ENCODE measurements around the gene CRABP1.

The CRABP1 gene

DNA sequence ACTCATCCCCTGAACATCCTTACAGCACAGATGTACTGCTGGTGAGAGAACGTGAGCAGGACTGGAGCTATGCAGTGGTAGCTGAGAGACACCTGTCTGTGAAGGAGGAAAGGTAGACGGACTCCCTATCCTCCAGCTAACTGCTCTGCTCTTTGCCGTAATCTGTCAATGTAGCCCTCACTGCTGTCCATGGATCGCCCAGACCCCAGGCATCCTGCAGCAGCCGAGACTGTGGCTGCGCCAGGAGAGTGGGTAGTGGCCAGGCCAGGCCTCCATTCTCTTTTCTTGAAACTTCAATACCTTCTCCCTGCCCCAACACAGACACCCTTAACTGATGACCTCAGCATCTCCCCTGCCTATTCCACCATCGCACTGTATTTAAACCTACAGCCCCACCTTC, 44.5 kb downstream of the CRABP1 start:
- no peak for DNase-seq (ENCODE audit: low read depth in 2 of 2)
- no peak overlapping the region for H3K4me3 ChIP-seq (replicated peaks in 1 of 2; ENCODE audit: low read depth in 2 of 2, low read length in 2 of 2)
- TF ChIP-seq, protein P1, sequence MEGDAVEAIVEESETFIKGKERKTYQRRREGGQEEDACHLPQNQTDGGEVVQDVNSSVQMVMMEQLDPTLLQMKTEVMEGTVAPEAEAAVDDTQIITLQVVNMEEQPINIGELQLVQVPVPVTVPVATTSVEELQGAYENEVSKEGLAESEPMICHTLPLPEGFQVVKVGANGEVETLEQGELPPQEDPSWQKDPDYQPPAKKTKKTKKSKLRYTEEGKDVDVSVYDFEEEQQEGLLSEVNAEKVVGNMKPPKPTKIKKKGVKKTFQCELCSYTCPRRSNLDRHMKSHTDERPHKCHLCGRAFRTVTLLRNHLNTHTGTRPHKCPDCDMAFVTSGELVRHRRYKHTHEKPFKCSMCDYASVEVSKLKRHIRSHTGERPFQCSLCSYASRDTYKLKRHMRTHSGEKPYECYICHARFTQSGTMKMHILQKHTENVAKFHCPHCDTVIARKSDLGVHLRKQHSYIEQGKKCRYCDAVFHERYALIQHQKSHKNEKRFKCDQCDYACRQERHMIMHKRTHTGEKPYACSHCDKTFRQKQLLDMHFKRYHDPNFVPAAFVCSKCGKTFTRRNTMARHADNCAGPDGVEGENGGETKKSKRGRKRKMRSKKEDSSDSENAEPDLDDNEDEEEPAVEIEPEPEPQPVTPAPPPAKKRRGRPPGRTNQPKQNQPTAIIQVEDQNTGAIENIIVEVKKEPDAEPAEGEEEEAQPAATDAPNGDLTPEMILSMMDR (IDR thresholded peaks at IDR 0.05; ENCODE audit: low read depth, low read length): no peak

DNA sequence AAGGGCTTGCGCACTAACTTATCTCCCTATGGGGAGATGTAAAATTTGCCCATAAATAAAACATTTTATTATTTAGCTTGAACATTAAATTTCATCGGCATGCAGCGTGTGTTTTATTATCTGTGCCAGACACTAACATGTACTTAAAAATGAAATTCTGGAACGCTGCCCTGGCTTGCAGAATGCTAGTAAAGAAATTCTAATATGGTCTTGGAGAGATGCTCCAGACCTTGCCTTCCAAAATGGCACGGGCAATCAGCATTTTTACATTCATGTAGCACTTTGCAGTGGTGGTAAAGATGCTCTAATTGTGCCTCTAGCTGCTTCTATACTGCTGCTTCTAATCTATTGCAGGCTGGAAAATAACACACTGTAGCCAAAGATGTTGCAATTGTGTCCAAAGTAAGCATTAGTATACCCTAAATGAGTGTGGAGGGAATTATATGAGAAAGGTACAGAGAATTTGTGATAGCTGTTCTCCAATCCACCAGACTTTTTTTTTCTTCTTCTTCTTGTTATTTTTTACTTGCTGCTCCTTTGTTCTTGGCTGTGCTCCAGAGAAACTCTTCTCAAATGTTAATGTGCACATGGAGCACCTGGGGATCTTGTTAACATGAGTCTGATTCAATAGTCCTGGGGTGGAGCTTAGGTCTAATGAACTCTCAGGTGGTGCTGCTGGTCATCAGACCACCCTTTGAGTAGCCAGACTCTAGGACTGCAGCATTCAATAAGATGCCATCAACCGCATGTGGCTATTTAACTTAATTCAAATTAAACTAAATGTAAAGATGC, 47.3 kb downstream of the CRABP1 start:
- no peak overlapping the region for H3K4me3 ChIP-seq (replicated peaks in 1 of 2; ENCODE audit: low read depth in 2 of 2, low read length in 2 of 2)
- TF ChIP-seq, protein P1 (IDR thresholded peaks at IDR 0.05; ENCODE audit: low read depth, low read length): no peak
- no peak for DNase-seq (ENCODE audit: low read depth in 2 of 2)

DNA sequence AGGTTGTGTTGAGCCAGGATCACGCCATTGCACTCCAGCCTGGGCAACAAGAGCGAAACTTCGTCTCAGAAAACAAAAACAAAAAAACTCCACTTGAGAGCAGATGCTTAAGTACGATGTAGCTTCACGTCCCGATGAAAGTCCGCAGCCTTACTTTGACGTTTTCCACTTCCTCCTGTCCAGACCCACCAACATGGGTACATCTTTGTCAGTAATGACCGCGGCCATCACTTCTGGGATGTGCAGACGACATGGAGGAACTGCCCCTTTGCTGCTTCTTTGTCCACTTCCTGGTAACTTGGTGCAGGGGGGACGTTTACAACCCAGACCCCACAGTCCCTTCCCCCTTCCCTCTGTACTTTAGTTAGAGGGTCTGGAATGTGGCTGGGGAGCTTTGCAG, 48.7 kb downstream of the CRABP1 start:
- no peak for DNase-seq (ENCODE audit: low read depth in 2 of 2)
- TF ChIP-seq, protein P1 (IDR thresholded peaks at IDR 0.05; ENCODE audit: low read depth, low read length): no peak
- no peak overlapping the region for H3K4me3 ChIP-seq (replicated peaks in 1 of 2; ENCODE audit: low read depth in 2 of 2, low read length in 2 of 2)

DNA sequence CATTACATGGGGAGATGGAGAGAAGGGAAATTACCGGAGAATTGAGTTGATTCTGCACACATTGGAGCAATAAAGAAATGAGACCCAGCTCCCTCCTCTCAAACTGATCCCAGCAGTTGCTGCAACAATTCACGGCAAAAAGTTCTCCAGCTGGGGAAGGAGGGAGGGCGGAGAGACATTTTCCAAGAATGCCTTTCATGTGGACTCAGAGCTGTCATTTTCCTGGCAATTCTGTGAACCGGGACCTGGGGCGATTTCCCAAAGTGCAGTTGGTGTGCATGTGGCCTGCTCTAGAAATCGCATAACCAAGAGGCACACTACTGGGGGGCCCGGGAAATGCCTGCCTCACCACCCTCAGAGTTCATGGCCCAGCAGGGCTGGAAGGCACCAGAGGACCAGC, 49.2 kb downstream of the CRABP1 start:
- peak in 1 of 2 donors; percentile 14 for DNase-seq (ENCODE audit: low read depth in 2 of 2)
- no peak overlapping the region for H3K4me3 ChIP-seq (replicated peaks in 1 of 2; ENCODE audit: low read depth in 2 of 2, low read length in 2 of 2)
- TF ChIP-seq, protein P1 (IDR thresholded peaks at IDR 0.05; ENCODE audit: low read depth, low read length): no peak

DNA sequence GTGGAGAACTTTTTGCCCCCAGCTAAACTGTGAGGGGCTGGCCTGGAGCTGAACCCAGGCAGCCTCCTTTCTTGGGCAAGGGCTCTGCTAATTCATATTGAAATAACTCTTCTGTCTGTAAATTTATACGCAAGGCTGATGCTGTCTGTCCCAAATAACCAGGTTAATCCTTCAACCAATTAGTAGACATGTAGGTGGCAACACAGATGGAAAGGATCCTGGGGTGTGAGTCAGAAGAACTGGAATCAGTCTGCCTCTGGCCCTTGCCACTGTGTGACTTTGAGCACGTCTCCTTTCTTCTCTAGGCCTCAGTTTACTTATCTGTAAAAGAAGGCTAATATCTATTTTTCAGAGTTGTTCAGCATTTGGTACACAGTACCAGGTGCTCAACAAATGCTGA, 49.6 kb downstream of the CRABP1 start:
- TF ChIP-seq, protein P1 (IDR thresholded peaks at IDR 0.05; ENCODE audit: low read depth, low read length): no peak
- no peak overlapping the region for H3K4me3 ChIP-seq (replicated peaks in 1 of 2; ENCODE audit: low read depth in 2 of 2, low read length in 2 of 2)
- DNase-seq (ENCODE audit: low read depth in 2 of 2): no peak

DNA sequence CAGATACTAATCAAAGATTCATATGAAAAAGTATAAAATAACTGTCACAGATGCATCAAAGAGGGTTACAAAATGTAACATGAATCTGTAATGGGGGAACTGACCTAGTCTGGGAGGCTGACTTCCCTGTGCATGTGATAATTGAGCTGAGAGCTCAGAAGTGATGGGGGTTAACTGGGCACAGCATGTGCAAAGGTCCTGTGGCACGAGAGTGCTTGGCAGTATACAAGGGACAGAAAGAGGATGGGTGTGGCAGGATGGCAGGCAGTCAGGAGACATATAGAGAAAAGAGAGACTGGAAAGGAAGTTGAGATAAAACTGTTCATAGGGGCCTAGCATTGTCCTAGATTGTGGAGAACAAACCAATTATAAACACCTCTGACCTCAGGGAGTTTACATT, 50.1 kb downstream of the CRABP1 start:
- H3K4me3 ChIP-seq (replicated peaks in 1 of 2; ENCODE audit: low read depth in 2 of 2, low read length in 2 of 2): no peak overlapping the region
- TF ChIP-seq, protein P1 (IDR thresholded peaks at IDR 0.05; ENCODE audit: low read depth, low read length): no peak
- DNase-seq (ENCODE audit: low read depth in 2 of 2): no peak

DNA sequence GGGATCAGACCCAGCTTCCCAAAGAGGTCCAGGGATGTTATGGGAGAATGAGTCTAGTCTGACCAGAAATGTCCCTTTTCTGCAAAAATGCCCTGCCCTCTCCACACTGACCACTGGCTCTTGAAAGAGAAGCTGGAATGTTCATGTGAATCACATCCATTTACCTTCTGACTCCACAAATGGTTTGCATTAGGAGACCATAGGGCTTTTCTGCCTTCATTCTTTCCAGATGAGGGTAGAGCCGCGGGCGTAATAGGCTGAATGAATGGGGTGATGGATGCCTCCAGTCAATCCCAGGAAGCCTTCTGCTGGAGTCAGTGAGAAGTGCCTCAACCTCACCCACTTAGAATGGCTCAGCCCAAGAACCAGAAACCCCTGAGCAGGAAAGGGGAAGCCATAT, 50.7 kb downstream of the CRABP1 start:
- H3K4me3 ChIP-seq (replicated peaks in 1 of 2; ENCODE audit: low read depth in 2 of 2, low read length in 2 of 2): no peak overlapping the region
- no peak for DNase-seq (ENCODE audit: low read depth in 2 of 2)
- TF ChIP-seq, protein P1 (IDR thresholded peaks at IDR 0.05; ENCODE audit: low read depth, low read length): no peak

Data from cardiac fibroblast (primary cell).